Measurements from ENCODE around the gene TASP1. TPM values are rescaled to one million over a fixed set of nuclear protein-coding genes. Genes with fewer than 3 reads are reported as not detected.
"Not testable (repeated sequence)": the region's sequence is repeated elsewhere in the genome, so short reads cannot be mapped to it uniquely, and the experiment has no call there.

Gene TASP1
- total RNA-seq, 2 experiments from 2014 or later, result 9.5 to 10.5 TPM

- ChIA-PET POLR2A (no interaction called here), CTCF (no interaction called here)
- DNase-seq, result no peak
- Mint-ChIP-seq H3K4me1 (no peaks in the 10 kb centered on the region), H3K36me3 (ENCODE audit: low read depth) (no peaks in the 10 kb centered on the region), H3K27me3 (no peaks in the 10 kb centered on the region), H3K9me3 (no peaks in the 10 kb centered on the region), H3K27ac (no peak overlapping the region), H3K4me3 (no peak overlapping the region)
These were observed 274.2 kb downstream of the TASP1 start for GRCh38 chr20:13364278-13365170.

GRCh38 chr20:13363473-13363872, 275.3 kb downstream of the TASP1 start:
- ChIA-PET POLR2A (no interaction called here), CTCF (no interaction called here)
- no peak for DNase-seq
- no peaks in the 10 kb centered on the region for H3K27me3 Mint-ChIP-seq
- no peak overlapping the region for H3K4me3 Mint-ChIP-seq
- H3K4me1 Mint-ChIP-seq, result no peaks in the 10 kb centered on the region
- no peaks in the 10 kb centered on the region for H3K36me3 Mint-ChIP-seq (ENCODE audit: low read depth)
- no peaks in the 10 kb centered on the region for H3K9me3 Mint-ChIP-seq
- H3K27ac Mint-ChIP-seq, result no peak overlapping the region

GRCh38 chr20:13362165-13362564, 276.6 kb downstream of the TASP1 start:
- H3K9me3 Mint-ChIP-seq; DNase-seq; H3K4me3 Mint-ChIP-seq; H3K27ac Mint-ChIP-seq; CTCF ChIA-PET; H3K36me3 Mint-ChIP-seq (ENCODE audit: low read depth); POLR2A ChIA-PET; H3K27me3 Mint-ChIP-seq; H3K4me1 Mint-ChIP-seq: not testable (repeated sequence)

GRCh38 chr20:13358936-13359335, 279.8 kb downstream of the TASP1 start:
- H3K4me3 Mint-ChIP-seq; H3K36me3 Mint-ChIP-seq (ENCODE audit: low read depth); CTCF ChIA-PET; H3K27me3 Mint-ChIP-seq; H3K4me1 Mint-ChIP-seq; DNase-seq; POLR2A ChIA-PET; H3K9me3 Mint-ChIP-seq; H3K27ac Mint-ChIP-seq: not testable (repeated sequence)

GRCh38 chr20:13357782-13358181, 280.9 kb downstream of the TASP1 start:
- H3K9me3 Mint-ChIP-seq; H3K4me3 Mint-ChIP-seq; POLR2A ChIA-PET; H3K36me3 Mint-ChIP-seq (ENCODE audit: low read depth); H3K4me1 Mint-ChIP-seq; H3K27me3 Mint-ChIP-seq; CTCF ChIA-PET; DNase-seq; H3K27ac Mint-ChIP-seq: not testable (repeated sequence)

- H3K9me3 Mint-ChIP-seq, result no peaks in the 10 kb centered on the region
- no peaks in the 10 kb centered on the region for H3K36me3 Mint-ChIP-seq (ENCODE audit: low read depth)
- no peaks in the 10 kb centered on the region for H3K27me3 Mint-ChIP-seq
- no peak overlapping the region for H3K4me3 Mint-ChIP-seq
- no peak for DNase-seq
- no peaks in the 10 kb centered on the region for H3K4me1 Mint-ChIP-seq
- ChIA-PET POLR2A (no interaction called here), CTCF (no interaction called here)
- no peak overlapping the region for H3K27ac Mint-ChIP-seq
These were observed 282.1 kb downstream of the TASP1 start for GRCh38 chr20:13356591-13356990.

GRCh38 chr20:13355941-13356486, 282.7 kb downstream of the TASP1 start:
- Mint-ChIP-seq H3K36me3 (ENCODE audit: low read depth) (no peaks in the 10 kb centered on the region), H3K9me3 (no peaks in the 10 kb centered on the region), H3K27ac (no peak overlapping the region), H3K4me1 (no peaks in the 10 kb centered on the region), H3K4me3 (no peak overlapping the region), H3K27me3 (no peaks in the 10 kb centered on the region)
- ChIA-PET POLR2A (no interaction called here), CTCF (no interaction called here)
- no peak for DNase-seq

- CTCF ChIA-PET, result no interaction called here
These were observed 283.3 kb downstream of the TASP1 start for GRCh38 chr20:13355411-13355810.

GRCh38 chr20:13353261-13353945, 285.3 kb downstream of the TASP1 start:
- H3K27ac Mint-ChIP-seq, result no peak overlapping the region
- POLR2A ChIA-PET, result no interaction called here
- no peaks in the 10 kb centered on the region for H3K36me3 Mint-ChIP-seq (ENCODE audit: low read depth)
- no peaks in the 10 kb centered on the region for H3K4me1 Mint-ChIP-seq
- CTCF ChIA-PET, result no interaction called here
- no peak overlapping the region for H3K4me3 Mint-ChIP-seq
- no peaks in the 10 kb centered on the region for H3K9me3 Mint-ChIP-seq
- no peaks in the 10 kb centered on the region for H3K27me3 Mint-ChIP-seq
- no peak for DNase-seq

More at GRCh38 chr20:13355411-13355810, 283.3 kb downstream of the TASP1 start:
- H3K27me3 Mint-ChIP-seq, result no peaks in the 10 kb centered on the region
- no peaks in the 10 kb centered on the region for H3K36me3 Mint-ChIP-seq (ENCODE audit: low read depth)
- no peak overlapping the region for H3K4me3 Mint-ChIP-seq
- DNase-seq, result no peak
- H3K27ac Mint-ChIP-seq, result no peak overlapping the region
- no peaks in the 10 kb centered on the region for H3K4me1 Mint-ChIP-seq
- POLR2A ChIA-PET, result no interaction called here
- no peaks in the 10 kb centered on the region for H3K9me3 Mint-ChIP-seq

GRCh38 chr20:13349235-13349604, 289.5 kb downstream of the TASP1 start:
- no peak overlapping the region for H3K27ac Mint-ChIP-seq
- ChIA-PET POLR2A (no interaction called here), CTCF (no interaction called here)
- no peaks in the 10 kb centered on the region for H3K36me3 Mint-ChIP-seq (ENCODE audit: low read depth)
- no peaks in the 10 kb centered on the region for H3K9me3 Mint-ChIP-seq
- DNase-seq, result no peak
- H3K27me3 Mint-ChIP-seq, result no peaks in the 10 kb centered on the region
- no peak overlapping the region for H3K4me3 Mint-ChIP-seq
- no peaks in the 10 kb centered on the region for H3K4me1 Mint-ChIP-seq

GRCh38 chr20:13348311-13349234, 290.2 kb downstream of the TASP1 start:
- Mint-ChIP-seq H3K4me1 (no peaks in the 10 kb centered on the region), H3K27ac (no peak overlapping the region), H3K27me3 (no peaks in the 10 kb centered on the region), H3K36me3 (ENCODE audit: low read depth) (no peaks in the 10 kb centered on the region), H3K4me3 (no peak overlapping the region), H3K9me3 (no peaks in the 10 kb centered on the region)
- no peak for DNase-seq
- CTCF ChIA-PET, result no interaction called here
- POLR2A ChIA-PET, result no interaction called here

- CTCF ChIA-PET, result no interaction called here
- Mint-ChIP-seq H3K4me1 (no peaks in the 10 kb centered on the region), H3K27ac (no peak overlapping the region), H3K27me3 (no peaks in the 10 kb centered on the region), H3K4me3 (no peak overlapping the region), H3K36me3 (ENCODE audit: low read depth) (no peaks in the 10 kb centered on the region), H3K9me3 (no peaks in the 10 kb centered on the region)
- DNase-seq, result no peak
- POLR2A ChIA-PET, result no interaction called here
These were observed 294.1 kb downstream of the TASP1 start for GRCh38 chr20:13344671-13345070.

Data from activated CD4-positive, alpha-beta T cell treated with anti-CD3 and anti-CD28 coated beads, Interleukin-2, amount 10 ng/mL, durations not matched to agents 7 days and 5 days (primary cell).